Peyer's patch (tissue), 4 donors: ENCODE measurements around the gene ADGRD1. TPM values are rescaled to one million over a fixed set of nuclear protein-coding genes. Genes with fewer than 3 reads are reported as not detected.

Source experiments
- DNase-seq, 3 donors: peaks; one replicate each; pipeline ENCODE4 v3.0.0-alpha.2; 2017 to 2019
- H3K27ac ChIP-seq, 4 donors: fragments of 200-600 bp; sonication (generic); one replicate each; pipeline ENCODE4 v1.5.1; 2016 to 2019
- H3K27me3 ChIP-seq, 2 donors: fragments of 200-600 bp; sonication (generic); one replicate each; pipeline ENCODE4 v1.5.1; 2019
- H3K36me3 ChIP-seq, 3 donors: fragments of 200-600 bp; sonication (generic); one replicate each; pipeline ENCODE4 v1.5.1; 2016 to 2019
- H3K4me1 ChIP-seq, 4 donors: fragments of 200-600 bp; sonication (generic); one replicate each; pipeline ENCODE4 v1.5.1; 2016 to 2019
- H3K4me3 ChIP-seq, 4 donors: fragments of 200-600 bp; sonication (generic); 1 replicate in 3 of 4; 2 replicates in 1 of 4; pipeline ENCODE4 v1.5.1; 2016 to 2019; ENCODE audit warnings: mild to moderate bottlenecking in 1 of 4
- H3K9me3 ChIP-seq, 4 donors: fragments of 200-600 bp; sonication (generic); one replicate each; pipeline ENCODE4 v1.5.1; 2016 to 2019; ENCODE audit warnings: mild to moderate bottlenecking in 1 of 4
- POLR2A ChIP-seq, 2 donors: fragments of 450-650 bp; IDR thresholded peaks; one replicate each; pipeline ENCODE4 v1.5.1; 2017; ENCODE audit warnings: antibody characterized with exemption in 2 of 2, mild to moderate bottlenecking in 2 of 2, moderate library complexity in 2 of 2
- total RNA-seq, 4 donors: library from RNA; depleted of rRNA; stranded (reverse); fragments of >200 nt; gene quantifications; one replicate each; pipeline ENCODE4 v1.1.0, GENCODE V29; 2016
- TF ChIP-seq, protein P1 (sequence below), 6 experiments: fragments of 450-650 bp in 4 of 6; fragments of 200-600 bp in 2 of 6; sonication (generic) in 1 of 6; IDR thresholded peaks; one replicate each; pipeline ENCODE4 v1.5.1; 2017 to 2019; ENCODE audit warnings: antibody characterized with exemption in 6 of 6, mild to moderate bottlenecking in 3 of 6, moderate library complexity in 1 of 6

ADGRD1 gene
- total RNA-seq, 4 donors from 2014 or later: 7.0 to 42.9 (median 27.9) TPM

DNA sequence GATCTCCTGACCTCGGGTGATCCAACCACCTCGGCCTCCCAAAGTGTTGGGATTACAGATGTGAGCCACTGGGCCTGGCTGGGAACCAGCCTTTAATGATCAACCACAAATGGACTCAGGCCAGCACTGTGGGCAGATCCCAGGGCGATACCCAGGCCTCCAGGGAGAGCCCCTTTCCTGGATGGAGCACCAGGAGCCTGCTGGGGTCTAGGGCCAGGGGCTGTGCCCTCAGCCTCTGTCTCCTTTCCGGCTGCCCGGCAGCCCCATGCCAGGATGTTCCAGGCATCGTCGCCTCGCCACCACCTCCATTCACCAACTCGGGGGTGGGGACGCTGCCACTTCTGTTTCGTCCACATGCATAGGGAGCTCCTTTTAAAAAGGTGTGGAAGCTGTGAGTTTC is 2.3 kb downstream of the ADGRD1 start:
- Histone ChIP-seq H3K27me3 (no peaks in the 10 kb centered on the region), H3K4me3 (peak overlapping the region in 1 of 4 donors; percentile 55), H3K27ac (no peak overlapping the region), H3K4me1 (peaks cover 0 to 10% (median 0%) of the 10 kb centered on the region in 4 donors), H3K36me3 (no peaks in the 10 kb centered on the region), H3K9me3 (no peaks in the 10 kb centered on the region)
- DNase-seq: peak in 1 of 3 donors; percentile 39
- TF ChIP-seq, protein P1, sequence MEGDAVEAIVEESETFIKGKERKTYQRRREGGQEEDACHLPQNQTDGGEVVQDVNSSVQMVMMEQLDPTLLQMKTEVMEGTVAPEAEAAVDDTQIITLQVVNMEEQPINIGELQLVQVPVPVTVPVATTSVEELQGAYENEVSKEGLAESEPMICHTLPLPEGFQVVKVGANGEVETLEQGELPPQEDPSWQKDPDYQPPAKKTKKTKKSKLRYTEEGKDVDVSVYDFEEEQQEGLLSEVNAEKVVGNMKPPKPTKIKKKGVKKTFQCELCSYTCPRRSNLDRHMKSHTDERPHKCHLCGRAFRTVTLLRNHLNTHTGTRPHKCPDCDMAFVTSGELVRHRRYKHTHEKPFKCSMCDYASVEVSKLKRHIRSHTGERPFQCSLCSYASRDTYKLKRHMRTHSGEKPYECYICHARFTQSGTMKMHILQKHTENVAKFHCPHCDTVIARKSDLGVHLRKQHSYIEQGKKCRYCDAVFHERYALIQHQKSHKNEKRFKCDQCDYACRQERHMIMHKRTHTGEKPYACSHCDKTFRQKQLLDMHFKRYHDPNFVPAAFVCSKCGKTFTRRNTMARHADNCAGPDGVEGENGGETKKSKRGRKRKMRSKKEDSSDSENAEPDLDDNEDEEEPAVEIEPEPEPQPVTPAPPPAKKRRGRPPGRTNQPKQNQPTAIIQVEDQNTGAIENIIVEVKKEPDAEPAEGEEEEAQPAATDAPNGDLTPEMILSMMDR (IDR thresholded peaks at IDR 0.05): no peak
- TF ChIP-seq POLR2A (IDR thresholded peaks at IDR 0.05): no peak

DNA sequence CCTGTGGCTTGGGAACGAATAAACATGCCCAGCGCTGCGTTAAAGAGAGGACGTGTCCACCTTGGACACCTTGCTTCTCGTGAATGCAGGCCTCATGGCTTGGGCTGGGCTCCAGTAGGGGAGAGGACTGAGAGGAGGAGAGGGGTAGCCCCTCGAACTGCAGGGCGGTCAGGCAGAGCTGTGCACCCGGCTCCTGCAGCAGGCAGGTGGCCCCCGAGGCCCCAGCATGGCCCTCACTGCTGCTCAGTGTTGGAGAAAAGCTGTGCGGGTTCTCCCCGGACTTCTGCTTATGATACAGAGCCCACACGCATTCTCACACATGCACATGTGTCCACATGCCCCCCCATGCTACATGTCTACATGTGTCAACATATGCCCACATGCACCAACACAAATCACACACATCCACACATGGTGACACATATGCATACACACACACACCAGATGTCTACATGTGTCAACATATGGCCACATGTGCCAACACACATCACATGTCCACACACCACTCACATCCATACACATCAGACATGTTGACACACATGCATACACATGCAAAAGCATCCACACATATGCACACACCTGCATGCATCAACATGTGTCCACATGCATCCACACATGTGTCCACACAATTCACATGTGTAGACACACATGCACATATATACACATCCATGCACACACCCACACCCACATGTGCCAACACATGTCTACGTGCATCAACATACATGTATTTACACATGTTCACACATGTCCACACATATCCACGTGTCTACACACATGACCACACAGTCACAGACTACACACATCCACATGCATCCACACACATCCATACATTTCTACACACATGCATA is 3.0 kb downstream of the ADGRD1 start:
- no peak for TF ChIP-seq POLR2A (IDR thresholded peaks at IDR 0.05)
- TF ChIP-seq, protein P1 (IDR thresholded peaks at IDR 0.05): no peak
- H3K36me3 ChIP-seq: no peaks in the 10 kb centered on the region
- DNase-seq: peak in 1 of 3 donors; percentile 24
- no peaks in the 10 kb centered on the region for H3K27me3 ChIP-seq
- no peaks in the 10 kb centered on the region for H3K9me3 ChIP-seq
- H3K4me3 ChIP-seq: peak overlapping the region in 1 of 4 donors; percentile 55
- H3K27ac ChIP-seq: no peak overlapping the region
- H3K4me1 ChIP-seq: peaks cover 0 to 10% (median 0%) of the 10 kb centered on the region in 4 donors

DNA sequence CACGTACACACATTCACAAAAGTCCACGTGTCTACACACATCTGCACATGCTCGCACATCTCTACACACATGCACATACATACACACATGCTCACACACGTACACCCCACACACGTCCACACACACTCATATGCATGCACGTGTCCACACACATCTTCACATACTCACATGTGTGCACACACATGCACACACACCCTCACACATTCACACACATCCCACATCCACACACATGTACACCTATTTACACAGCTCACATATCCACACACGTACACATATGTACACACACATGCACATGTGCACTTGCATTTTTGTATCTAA is 3.6 kb downstream of the ADGRD1 start:
- Histone ChIP-seq H3K4me1 (peaks cover 0 to 5% (median 0%) of the 10 kb centered on the region in 4 donors), H3K36me3 (no peaks in the 10 kb centered on the region), H3K9me3 (no peaks in the 10 kb centered on the region), H3K27ac (no peak overlapping the region), H3K4me3 (no peak overlapping the region), H3K27me3 (no peaks in the 10 kb centered on the region)
- TF ChIP-seq, protein P1 (IDR thresholded peaks at IDR 0.05): no peak
- no peak for TF ChIP-seq POLR2A (IDR thresholded peaks at IDR 0.05)
- DNase-seq: peak in 1 of 3 donors; percentile 7

DNA sequence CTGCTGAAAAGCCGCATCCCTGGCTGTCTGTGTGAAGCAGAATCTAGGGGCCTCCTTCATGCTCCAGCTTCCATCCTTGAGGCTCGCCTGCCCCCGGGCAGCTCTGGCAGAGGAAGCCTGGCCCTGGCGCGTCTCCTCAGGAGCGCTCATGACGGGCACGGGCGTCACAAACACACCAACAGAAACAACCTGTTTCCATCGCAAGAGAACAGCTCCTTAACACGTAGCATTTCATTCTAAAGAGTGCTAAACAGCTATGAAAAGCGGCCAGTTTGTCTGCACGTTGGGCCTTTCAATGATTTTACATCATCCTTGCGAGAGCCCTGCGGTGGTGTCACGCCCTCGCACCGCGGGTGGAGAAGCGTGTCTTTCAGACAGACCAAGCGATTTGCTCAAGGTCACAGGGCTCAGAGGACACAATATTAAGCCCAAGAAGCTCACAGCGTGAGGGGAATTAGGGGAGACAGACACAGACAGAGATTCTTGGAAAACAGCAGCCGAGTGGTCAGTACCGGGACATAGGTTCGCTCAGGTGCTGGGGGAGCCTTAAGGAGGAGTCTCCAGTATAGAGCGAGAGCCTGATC is 4.9 kb downstream of the ADGRD1 start:
- TF ChIP-seq, protein P1 (IDR thresholded peaks at IDR 0.05): no peak
- TF ChIP-seq POLR2A (IDR thresholded peaks at IDR 0.05): no peak
- DNase-seq: peak in 1 of 3 donors; percentile 17
- Histone ChIP-seq H3K4me1 (no peaks in the 10 kb centered on the region), H3K9me3 (no peaks in the 10 kb centered on the region), H3K27ac (no peak overlapping the region), H3K4me3 (no peak overlapping the region), H3K27me3 (no peaks in the 10 kb centered on the region), H3K36me3 (no peaks in the 10 kb centered on the region)

DNA sequence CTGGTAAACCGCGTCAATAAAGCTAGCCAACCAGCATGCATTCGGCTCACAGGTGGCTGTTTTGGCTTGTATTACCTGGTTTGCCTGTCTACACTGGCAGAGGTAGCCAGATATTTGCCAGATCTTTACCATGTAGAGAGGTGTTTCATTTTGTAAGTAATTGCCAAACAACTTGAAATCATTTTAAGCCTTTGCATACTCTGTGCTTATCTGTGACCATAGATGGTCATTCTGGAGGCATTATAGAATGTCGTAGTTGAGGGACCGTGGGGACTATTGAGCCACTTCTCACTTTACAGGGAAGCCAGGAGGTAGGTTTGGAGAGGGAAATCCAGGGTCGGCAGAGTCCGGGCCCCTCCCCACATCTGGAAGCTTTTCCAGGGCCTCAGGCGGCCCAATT is 5.9 kb downstream of the ADGRD1 start:
- TF ChIP-seq, protein P1 (IDR thresholded peaks at IDR 0.05): no peak
- no peak for TF ChIP-seq POLR2A (IDR thresholded peaks at IDR 0.05)
- DNase-seq: peak in 2 of 3 donors; percentile 10 to 23
- Histone ChIP-seq H3K27ac (no peak overlapping the region), H3K27me3 (no peaks in the 10 kb centered on the region), H3K36me3 (no peaks in the 10 kb centered on the region), H3K4me3 (no peak overlapping the region), H3K4me1 (no peaks in the 10 kb centered on the region), H3K9me3 (no peaks in the 10 kb centered on the region)
